Neural cell (in vitro differentiated cells): ENCODE data around the gene PTGES. TPM values are rescaled to one million over a fixed set of nuclear protein-coding genes. Genes with fewer than 3 reads are reported as not detected.

Experiments used
- H2AFZ ChIP-seq: fragments of 200-600, 300-800 bp; sonication (generic), shearing (Covaris generic); 2 replicates; pipeline ENCODE4 v1.6.0; 2014; ENCODE audit warnings: low read depth, mild to moderate bottlenecking, antibody characterized with exemption, low read length, moderate library complexity
- H3F3A ChIP-seq: fragments of 200-600 bp; shearing (Covaris generic); 2 replicates; pipeline ENCODE4 v1.6.1; 2016; ENCODE audit warnings: mild to moderate bottlenecking, moderate library complexity, mixed read lengths, antibody characterized with exemption, low read length; ENCODE audit not compliant: insufficient read depth, poor library complexity, severe bottlenecking
- H3K27ac ChIP-seq: fragments of 200-600, 300-800 bp; sonication (generic), shearing (Covaris generic); 2 replicates; pipeline ENCODE4 v1.5.1; 2014; ENCODE audit warnings: mild to moderate bottlenecking, low read length, moderate library complexity
- H3K27me3 ChIP-seq: fragments of 300-800, 200-600 bp; sonication (generic), shearing (Covaris generic); 2 replicates; pipeline ENCODE4 v1.6.0; 2014; ENCODE audit warnings: mild to moderate bottlenecking, low read depth, low read length, moderate library complexity; ENCODE audit not compliant: insufficient read depth
- H3K36me3 ChIP-seq: fragments of 300-800, 200-600 bp; sonication (generic), shearing (Covaris generic); 2 replicates; pipeline ENCODE4 v1.5.1; 2014; ENCODE audit warnings: mild to moderate bottlenecking, antibody characterized with exemption, low read length, moderate library complexity; ENCODE audit not compliant: insufficient read depth
- H3K4me2 ChIP-seq: fragments of 300-800, 200-600 bp; sonication (generic), shearing (Covaris generic); 2 replicates; pipeline ENCODE4 v1.6.0; 2014; ENCODE audit warnings: mild to moderate bottlenecking, low read length
- H3K4me3 ChIP-seq: fragments of 300-800, 200-600 bp; sonication (generic), shearing (Covaris generic); 2 replicates; pipeline ENCODE4 v1.5.1; 2014; ENCODE audit warnings: mild to moderate bottlenecking, low read length, moderate library complexity
- H3K79me2 ChIP-seq: fragments of 200-600 bp; shearing (Covaris generic); replicated peaks from 2 replicates; pipeline ENCODE4 v1.6.0; 2014; ENCODE audit warnings: mild to moderate bottlenecking, low read length, moderate library complexity; ENCODE audit not compliant: insufficient read depth
- H3K9ac ChIP-seq: fragments of 300-800, 200-600 bp; sonication (generic), shearing (Covaris generic); 2 replicates; pipeline ENCODE4 v1.6.1; 2016; ENCODE audit warnings: mild to moderate bottlenecking, low read length, mixed read lengths
- H3K9me2 ChIP-seq: fragments of 200-600 bp; shearing (Covaris generic); 2 replicates; pipeline ENCODE4 v1.6.1; 2016; ENCODE audit warnings: mild to moderate bottlenecking, low read length, mixed read lengths; ENCODE audit not compliant: insufficient read depth
- H3K9me3 ChIP-seq: fragments of 200-600, 300-800 bp; sonication (generic), shearing (Covaris generic); 2 replicates; pipeline ENCODE4 v1.6.1; 2016; ENCODE audit warnings: mild to moderate bottlenecking, mixed run types, low read length, moderate library complexity, mixed read lengths
- H4K20me1 ChIP-seq: fragments of 200-600 bp; shearing (Covaris generic); 2 replicates; pipeline ENCODE4 v1.6.1; 2016; ENCODE audit warnings: mild to moderate bottlenecking, mixed run types; ENCODE audit not compliant: insufficient read depth
- CTCF ChIP-seq: fragments of 450-650 bp; IDR thresholded peaks from 2 replicates; pipeline ENCODE4 v1.5.1; 2014; ENCODE audit warnings: antibody characterized with exemption, mild to moderate bottlenecking, moderate library complexity; ENCODE audit not compliant: poor library complexity, severe bottlenecking
- EP300 ChIP-seq: fragments of 450-650 bp; conservative IDR thresholded peaks from 2 replicates; pipeline ENCODE4 v1.6.1; 2014; ENCODE audit warnings: antibody characterized with exemption, mild to moderate bottlenecking, moderate library complexity; ENCODE audit not compliant: poor library complexity, severe bottlenecking
- EZH2 ChIP-seq: fragments of 200-600, 300-800 bp; shearing (Covaris generic), sonication (generic); IDR thresholded peaks from 2 replicates; pipeline ENCODE4 v1.6.1; 2014; ENCODE audit warnings: antibody characterized with exemption, low read length, borderline replicate concordance, mild to moderate bottlenecking; ENCODE audit not compliant: insufficient read depth, poor library complexity, severe bottlenecking
- MXI1 ChIP-seq: fragments of 450-650 bp; conservative IDR thresholded peaks from 2 replicates; pipeline ENCODE4 v1.6.1; 2014; ENCODE audit warnings: antibody characterized with exemption, mild to moderate bottlenecking; ENCODE audit not compliant: poor library complexity, severe bottlenecking
- POLR2AphosphoS5 ChIP-seq: IDR thresholded peaks from 2 replicates; pipeline ENCODE4 v1.6.1; 2012
- RAD21 ChIP-seq: fragments of 450-650 bp; conservative IDR thresholded peaks from 2 replicates; pipeline ENCODE4 v1.6.1; 2014; ENCODE audit warnings: antibody characterized with exemption, mild to moderate bottlenecking, moderate library complexity
- REST ChIP-seq: IDR thresholded peaks from 2 replicates; pipeline ENCODE4 v1.6.1; 2012; ENCODE audit warnings: borderline replicate concordance
- SMC3 ChIP-seq: fragments of 450-650 bp; conservative IDR thresholded peaks from 2 replicates; pipeline ENCODE4 v1.6.1; 2014; ENCODE audit warnings: antibody characterized with exemption, mild to moderate bottlenecking, moderate library complexity; ENCODE audit not compliant: poor library complexity
- TAF1 ChIP-seq: IDR thresholded peaks from 2 replicates; pipeline ENCODE4 v1.6.1; 2012; ENCODE audit warnings: low read depth
- polyA plus RNA-seq: library from polyadenylated mRNA; depleted of rRNA; stranded (reverse); fragments of >200 nt; gene quantifications from 2 replicates; pipeline ENCODE4 v1.2.3, GENCODE V29; 2014

PTGES gene
- polyA plus RNA-seq, 1 donor from 2014 or later, result 0.63 TPM

GRCh38 chr9:129768486-129768885 lies 15.6 kb upstream of the PTGES start:
- H3K4me3 ChIP-seq, result no peak overlapping the region
- no peak overlapping the region for H3K4me2 ChIP-seq
- no peaks in the 10 kb centered on the region for H4K20me1 ChIP-seq
- no peaks in the 10 kb centered on the region for H3K36me3 ChIP-seq
- no peak overlapping the region for H3K9ac ChIP-seq
- no peaks in the 10 kb centered on the region for H3K9me2 ChIP-seq
- no peak overlapping the region for H2AFZ ChIP-seq
- no peaks in the 10 kb centered on the region for H3K9me3 ChIP-seq
- no peak overlapping the region for H3K27ac ChIP-seq
- H3K27me3 ChIP-seq, result no peaks in the 10 kb centered on the region
- TF ChIP-seq MXI1, result no peak
- no peaks in the 10 kb centered on the region for H3K79me2 ChIP-seq
- H3F3A ChIP-seq, result no peaks in the 10 kb centered on the region

DNA sequence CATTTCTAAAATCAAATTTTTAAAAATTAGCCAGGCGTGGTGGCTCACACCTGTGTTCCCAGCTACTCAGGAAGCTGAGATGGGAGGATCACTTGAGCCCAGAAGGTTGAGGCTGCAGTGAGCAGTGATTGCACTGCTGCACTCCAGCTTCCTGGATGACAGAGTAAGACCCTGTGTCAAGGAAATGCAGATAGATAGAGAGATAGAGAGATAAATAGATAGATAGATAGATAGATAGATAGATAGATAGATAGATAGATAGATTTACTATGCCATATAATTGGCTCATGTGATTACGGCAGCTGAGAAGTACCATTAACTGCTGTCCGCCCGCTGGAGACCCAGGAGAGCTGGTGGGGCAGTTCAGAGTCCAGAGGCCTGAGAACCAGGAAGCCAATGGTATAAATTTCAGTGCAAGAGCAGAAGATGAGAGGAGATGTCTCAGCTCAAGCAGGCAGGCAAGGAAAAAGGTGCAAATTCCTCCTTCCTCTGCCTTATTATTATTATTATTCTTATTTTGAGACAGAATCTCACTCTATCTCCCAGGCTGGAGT lies 13.0 kb upstream of the PTGES start:
- Histone ChIP-seq H3K36me3 (no peaks in the 10 kb centered on the region), H3K9me3 (no peaks in the 10 kb centered on the region), H2AFZ (no peak overlapping the region), H3K9me2 (no peaks in the 10 kb centered on the region), H3K4me3 (no peak overlapping the region), H3K27me3 (no peaks in the 10 kb centered on the region), H3K27ac (no peak overlapping the region), H4K20me1 (no peaks in the 10 kb centered on the region), H3F3A (no peaks in the 10 kb centered on the region), H3K79me2 (no peaks in the 10 kb centered on the region), H3K9ac (no peak overlapping the region), H3K4me2 (no peak overlapping the region)
- TF ChIP-seq EZH2 (no peak), POLR2AphosphoS5 (no peak), SMC3 (no peak), RAD21 (no peak), CTCF (no peak), MXI1 (no peak), EP300 (no peak), TAF1 (no peak), REST (no peak)
